ENCODE measurements around the gene TBKBP1. TPM values are rescaled to one million over a fixed set of nuclear protein-coding genes. Genes with fewer than 3 reads are reported as not detected.

The TBKBP1 gene
- total RNA-seq, 4 donors from 2014 or later = 1.8 to 6.4 (median 4.4) TPM

GRCh38 chr17:47674499-47674898 lies 19.5 kb upstream of the TBKBP1 start:
- in situ Hi-C loops (cut with MboI; ENCODE audit: low pct_ligation_motif_present in 1 of 4, low pct_unique_long_range_greater_than_20kb in 1 of 4, low sequenced_read_pairs in 3 of 4) = no loop called here
- intact Hi-C loops (cut with DNase I; ENCODE audit: low total_unique reads) = no loop called here
- WGBS, 2 donors (ENCODE audit: low coverage in 1 of 2) = 87 to 100% methylated on average over 1 to 4 of the region's 4 CpGs
- no peak for TF ChIP-seq POLR2A (IDR thresholded peaks at IDR 0.05)
- TF ChIP-seq POLR2AphosphoS5 (IDR thresholded peaks at IDR 0.05) = no peak
- TF ChIP-seq, protein P1, sequence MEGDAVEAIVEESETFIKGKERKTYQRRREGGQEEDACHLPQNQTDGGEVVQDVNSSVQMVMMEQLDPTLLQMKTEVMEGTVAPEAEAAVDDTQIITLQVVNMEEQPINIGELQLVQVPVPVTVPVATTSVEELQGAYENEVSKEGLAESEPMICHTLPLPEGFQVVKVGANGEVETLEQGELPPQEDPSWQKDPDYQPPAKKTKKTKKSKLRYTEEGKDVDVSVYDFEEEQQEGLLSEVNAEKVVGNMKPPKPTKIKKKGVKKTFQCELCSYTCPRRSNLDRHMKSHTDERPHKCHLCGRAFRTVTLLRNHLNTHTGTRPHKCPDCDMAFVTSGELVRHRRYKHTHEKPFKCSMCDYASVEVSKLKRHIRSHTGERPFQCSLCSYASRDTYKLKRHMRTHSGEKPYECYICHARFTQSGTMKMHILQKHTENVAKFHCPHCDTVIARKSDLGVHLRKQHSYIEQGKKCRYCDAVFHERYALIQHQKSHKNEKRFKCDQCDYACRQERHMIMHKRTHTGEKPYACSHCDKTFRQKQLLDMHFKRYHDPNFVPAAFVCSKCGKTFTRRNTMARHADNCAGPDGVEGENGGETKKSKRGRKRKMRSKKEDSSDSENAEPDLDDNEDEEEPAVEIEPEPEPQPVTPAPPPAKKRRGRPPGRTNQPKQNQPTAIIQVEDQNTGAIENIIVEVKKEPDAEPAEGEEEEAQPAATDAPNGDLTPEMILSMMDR (IDR thresholded peaks at IDR 0.05) = no peak
- no peak for TF ChIP-seq EP300 (IDR thresholded peaks at IDR 0.05; ENCODE audit: low read depth)
- Histone ChIP-seq H3K9me3 (no peaks in the 10 kb centered on the region), H3K27me3 (no peaks in the 10 kb centered on the region), H3K36me3 (peaks cover 0 to 98% (median 53%) of the 10 kb centered on the region in 4 donors), H3K4me3 (no peak overlapping the region), H3K27ac (no peak overlapping the region), H3K4me1 (no peaks in the 10 kb centered on the region)
- no peak for DNase-seq

DNA sequence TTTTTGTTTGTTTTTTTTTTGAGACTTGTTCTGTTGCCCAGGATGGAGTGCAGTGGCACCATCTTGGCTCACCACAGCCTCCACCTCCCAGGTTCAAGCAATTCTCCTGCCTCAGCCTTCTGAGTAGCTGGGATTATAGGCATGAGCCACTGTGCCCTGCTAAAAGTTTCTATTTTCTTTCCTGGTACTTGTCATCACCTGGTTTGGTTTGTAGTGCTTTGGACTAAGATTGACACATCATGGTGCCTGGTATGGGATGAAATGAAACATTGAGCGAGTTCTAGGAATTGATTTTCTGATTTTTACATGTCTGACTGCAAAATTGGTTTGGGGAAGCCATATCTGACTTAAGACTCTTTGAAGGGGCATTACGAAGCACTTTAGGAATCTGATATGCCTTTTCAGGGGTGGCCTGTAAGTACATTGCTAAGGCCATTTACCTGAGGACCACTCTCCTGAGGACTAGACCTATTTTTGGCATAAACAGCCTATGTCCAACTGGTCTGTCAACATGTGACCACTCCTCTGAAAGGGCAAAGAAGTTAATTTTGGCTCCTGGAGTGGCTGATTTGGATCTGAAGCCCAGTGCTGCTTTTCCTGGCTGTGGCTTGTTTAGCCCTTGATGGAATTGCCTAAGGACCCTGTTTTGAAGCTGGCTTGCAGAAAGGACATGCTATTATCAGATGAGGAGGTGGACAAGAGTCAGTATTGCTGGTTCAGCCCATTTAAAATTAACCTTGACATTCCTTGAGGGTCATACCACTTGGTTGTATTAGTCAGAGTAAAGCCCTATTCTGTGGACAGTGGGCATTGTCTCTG lies 18.4 kb upstream of the TBKBP1 start:
- H3K9me3 ChIP-seq = no peaks in the 10 kb centered on the region
- peaks cover 0 to 98% (median 50%) of the 10 kb centered on the region in 4 donors for H3K36me3 ChIP-seq
- no peaks in the 10 kb centered on the region for H3K4me1 ChIP-seq
- in situ Hi-C loops (cut with MboI; ENCODE audit: low pct_ligation_motif_present in 1 of 4, low pct_unique_long_range_greater_than_20kb in 1 of 4, low sequenced_read_pairs in 3 of 4) = no loop called here
- no peaks in the 10 kb centered on the region for H3K27me3 ChIP-seq
- no peak for TF ChIP-seq EP300 (IDR thresholded peaks at IDR 0.05; ENCODE audit: low read depth)
- no peak for TF ChIP-seq POLR2AphosphoS5 (IDR thresholded peaks at IDR 0.05)
- TF ChIP-seq, protein P1 (IDR thresholded peaks at IDR 0.05) = no peak
- no peak for TF ChIP-seq POLR2A (IDR thresholded peaks at IDR 0.05)
- WGBS, 2 donors (ENCODE audit: low coverage in 1 of 2) = 80 to 97% methylated on average over 1 to 2 of the region's 2 CpGs
- intact Hi-C loops (cut with DNase I; ENCODE audit: low total_unique reads) = no loop called here
- DNase-seq = no peak
- H3K27ac ChIP-seq = no peak overlapping the region
- no peak overlapping the region for H3K4me3 ChIP-seq

- in situ Hi-C loops (cut with MboI; ENCODE audit: low pct_ligation_motif_present in 1 of 4, low pct_unique_long_range_greater_than_20kb in 1 of 4, low sequenced_read_pairs in 3 of 4) (no loop called here), intact Hi-C loops (cut with DNase I; ENCODE audit: low total_unique reads) (no loop called here)
- no peaks in the 10 kb centered on the region for H3K4me1 ChIP-seq
- no peak for DNase-seq
- no peak overlapping the region for H3K4me3 ChIP-seq
- H3K9me3 ChIP-seq = no peaks in the 10 kb centered on the region
- 92 to 96% methylated on average over 2 to 4 of the region's 4 CpGs for WGBS, 2 donors (ENCODE audit: low coverage in 1 of 2)
- no peaks in the 10 kb centered on the region for H3K27me3 ChIP-seq
- no peak for TF ChIP-seq POLR2A (IDR thresholded peaks at IDR 0.05)
- no peak for TF ChIP-seq EP300 (IDR thresholded peaks at IDR 0.05; ENCODE audit: low read depth)
- no peak for TF ChIP-seq POLR2AphosphoS5 (IDR thresholded peaks at IDR 0.05)
- TF ChIP-seq, protein P1 (IDR thresholded peaks at IDR 0.05) = no peak
- no peak overlapping the region for H3K27ac ChIP-seq
- H3K36me3 ChIP-seq = peaks cover 0 to 98% (median 50%) of the 10 kb centered on the region in 4 donors
Observed at GRCh38 chr17:47676199-47676472, 17.8 kb upstream of the TBKBP1 start.

GRCh38 chr17:47676510-47677165 lies 17.3 kb upstream of the TBKBP1 start:
- no peak overlapping the region for H3K4me3 ChIP-seq
- H3K4me1 ChIP-seq = no peaks in the 10 kb centered on the region
- no peaks in the 10 kb centered on the region for H3K27me3 ChIP-seq
- peaks cover 0 to 98% (median 50%) of the 10 kb centered on the region in 4 donors for H3K36me3 ChIP-seq
- DNase-seq = no peak
- no peak overlapping the region for H3K27ac ChIP-seq
- in situ Hi-C loops (cut with MboI; ENCODE audit: low pct_ligation_motif_present in 1 of 4, low pct_unique_long_range_greater_than_20kb in 1 of 4, low sequenced_read_pairs in 3 of 4) = no loop called here
- no peaks in the 10 kb centered on the region for H3K9me3 ChIP-seq
- intact Hi-C loops (cut with DNase I; ENCODE audit: low total_unique reads) = no loop called here
- TF ChIP-seq, protein P1 (IDR thresholded peaks at IDR 0.05) = no peak
- no peak for TF ChIP-seq POLR2A (IDR thresholded peaks at IDR 0.05)
- no peak for TF ChIP-seq POLR2AphosphoS5 (IDR thresholded peaks at IDR 0.05)
- TF ChIP-seq EP300 (IDR thresholded peaks at IDR 0.05; ENCODE audit: low read depth) = no peak
- WGBS, 2 donors (ENCODE audit: low coverage in 1 of 2) = 66 to 80% methylated on average over 5 to 7 of the region's 7 CpGs

Measured in transverse colon (tissue), 4 donors.